Measurements from ENCODE around the gene PDE6A. TPM values are rescaled to one million over a fixed set of nuclear protein-coding genes. Genes with fewer than 3 reads are reported as not detected.

Gene PDE6A
- total RNA-seq, 1 experiment from 2014 or later: not detected

GRCh38 chr5:149969181-149969930 lies 24.8 kb upstream of the PDE6A start:
- no peak overlapping the region for H3K27ac ChIP-seq (ENCODE audit: insufficient read length, low read depth, low read length)
- no peak overlapping the region for H3K18ac ChIP-seq (ENCODE audit: insufficient read length, low read depth, low read length)
- no peak overlapping the region for H4K91ac ChIP-seq (ENCODE audit: insufficient read length, low read depth, low read length)
- no peak for DNase-seq
- H3K9ac ChIP-seq (ENCODE audit: extremely low read depth, insufficient read length, low read length): no peak overlapping the region
- Mint-ChIP-seq H3K27ac (no peak overlapping the region), H3K9me3 (no peaks in the 10 kb centered on the region), H3K4me3 (no peak overlapping the region), H3K36me3 (ENCODE audit: insufficient read depth in 1 of 3, low read depth in 3 of 3) (no peaks in the 10 kb centered on the region), H3K4me1 (no peaks in the 10 kb centered on the region), H3K27me3 (ENCODE audit: low read depth) (no peaks in the 10 kb centered on the region)
- no peak overlapping the region for H2BK120ac ChIP-seq (ENCODE audit: low read depth, low read length, poor library complexity, severe bottlenecking)
- no peaks in the 10 kb centered on the region for H4K20me1 ChIP-seq (ENCODE audit: control insufficient read depth, insufficient read depth, insufficient read length)
- no peak overlapping the region for H3K4me2 ChIP-seq (ENCODE audit: insufficient read depth, insufficient read length, low read length)
- H3K23me2 ChIP-seq (ENCODE audit: insufficient read length, low read depth, low read length, poor library complexity, severe bottlenecking): no peaks in the 10 kb centered on the region
- H2BK5ac ChIP-seq (ENCODE audit: insufficient read length, low read length): no peak overlapping the region
- no peak overlapping the region for H2BK12ac ChIP-seq (ENCODE audit: insufficient read length, low read depth, low read length)
- TF ChIP-seq CTCF (conservative IDR thresholded peaks at IDR 0.05): no peak
- no peak overlapping the region for H2AFZ ChIP-seq (ENCODE audit: low read length)
- no peak overlapping the region for H3K14ac ChIP-seq (ENCODE audit: insufficient read depth, low read length)
- no peaks in the 10 kb centered on the region for H3K79me2 ChIP-seq (ENCODE audit: insufficient read depth, low read length)
- H3K4me1 ChIP-seq (ENCODE audit: insufficient read depth, low read length): no peaks in the 10 kb centered on the region
- WGBS (ENCODE audit: extremely low coverage, insufficient read length, low lambda C conversion rate): no CpG with 5 or more reads among the region's 4 CpGs
- no peak overlapping the region for H3K56ac ChIP-seq (ENCODE audit: insufficient read length, low read depth, low read length)
- H3K4ac ChIP-seq (ENCODE audit: low read depth, low read length): no peak overlapping the region
- no peak overlapping the region for H4K8ac ChIP-seq (replicated peaks; ENCODE audit: insufficient read length, low read depth, low read length)
- no peak overlapping the region for H2AK5ac ChIP-seq (ENCODE audit: insufficient read length, low read length)
- no peaks in the 10 kb centered on the region for H3K79me1 ChIP-seq (ENCODE audit: insufficient read depth, low read depth, low read length, poor library complexity, severe bottlenecking)
- no peak overlapping the region for H3K23ac ChIP-seq (ENCODE audit: insufficient read length, low read depth, low read length)
- no peaks in the 10 kb centered on the region for H3K27me3 ChIP-seq (ENCODE audit: insufficient read depth, low read length)
- H2BK15ac ChIP-seq (ENCODE audit: low read depth, low read length): no peak overlapping the region
- no peak overlapping the region for H2BK20ac ChIP-seq (ENCODE audit: low read depth, low read length, poor library complexity, severe bottlenecking)
- no peak overlapping the region for H3T11ph ChIP-seq (ENCODE audit: low read length)
- no peak overlapping the region for H4K5ac ChIP-seq (ENCODE audit: insufficient read length, low read depth, low read length)
- H3K9me3 ChIP-seq (ENCODE audit: control insufficient read depth, low read depth, low read length): no peaks in the 10 kb centered on the region
